Prostate gland (tissue), 2 donors: ENCODE results near the gene EPS8L3. TPM values are rescaled to one million over a fixed set of nuclear protein-coding genes. Genes with fewer than 3 reads are reported as not detected.

Experiments
- DNase-seq: peaks from one replicate; pipeline ENCODE4 v3.0.0-alpha.2; 2019; ENCODE audit warnings: low spot score
- H3K27ac ChIP-seq, 2 donors: fragments of 200-600 bp; sonication (generic); 2 replicates each; pipeline ENCODE4 v1.5.1; 2017 to 2019
- H3K27me3 ChIP-seq: fragments of 200-600 bp; sonication (generic); replicated peaks from 2 replicates; pipeline ENCODE4 v1.5.1; 2019; ENCODE audit not compliant: insufficient read depth
- H3K36me3 ChIP-seq, 2 donors: fragments of 200-600 bp; sonication (generic); 1 replicate in 1 of 2; 2 replicates in 1 of 2; pipeline versions ENCODE4 v1.5.1 to v1.8.1; 2017 to 2019
- H3K4me1 ChIP-seq: fragments of 200-600 bp; sonication (generic); replicated peaks from 2 replicates; pipeline ENCODE4 v1.5.1; 2019
- H3K4me3 ChIP-seq, 2 donors: fragments of 200-600 bp; sonication (generic); 2 replicates each; pipeline ENCODE4 v1.5.1; 2017 to 2019
- H3K9me3 ChIP-seq: fragments of 200-600 bp; sonication (generic); 2 replicates; pipeline ENCODE4 v1.5.1; 2017
- CTCF ChIP-seq, 4 experiments: fragments of 200-600 bp in 2 of 4; fragments of 450-650 bp in 2 of 4; sonication (generic) in 2 of 4; IDR thresholded peaks; 1 replicate in 3 of 4; 2 replicates in 1 of 4; pipeline ENCODE4 v1.5.1; 2016 to 2019; ENCODE audit warnings: antibody characterized with exemption in 4 of 4, mild to moderate bottlenecking in 2 of 4, moderate library complexity in 2 of 4
- POLR2A ChIP-seq: fragments of 450-650 bp; IDR thresholded peaks from one replicate; pipeline ENCODE4 v1.6.1; 2016; ENCODE audit warnings: antibody characterized with exemption, mild to moderate bottlenecking
- POLR2AphosphoS5 ChIP-seq: sonication (generic); formaldehyde crosslinking; IDR thresholded peaks from one replicate; pipeline ENCODE4 v1.6.1; 2017; ENCODE audit warnings: antibody characterized with exemption
- WGBS: methylation state at CpG from one replicate; pipeline ENCODE4 v1.1.5; 2018; 5-methylcytosine and 5-hydroxymethylcytosine counted together
- intact Hi-C: fragments of 100-400 bp; cut with DNase I; formaldehyde crosslinking; loops from one replicate; pipeline ENCODE4 v1.14.2; 2022
- total RNA-seq, 2 donors: library from RNA; depleted of rRNA; stranded (reverse); fragments of >200 nt; gene quantifications; one replicate each; pipeline ENCODE4 v1.1.0, GENCODE V29; 2016

EPS8L3 gene
- total RNA-seq, 2 donors from 2014 or later, result 0.34 TPM; not detected in 1

- no peaks in the 10 kb centered on the region for H3K36me3 ChIP-seq
- WGBS, result 81% methylated on average over 9 of the region's 9 CpGs
- H3K4me1 ChIP-seq, result no peaks in the 10 kb centered on the region
- H3K9me3 ChIP-seq, result no peaks in the 10 kb centered on the region
- TF ChIP-seq POLR2AphosphoS5, result no peak
- TF ChIP-seq CTCF (IDR thresholded peaks at IDR 0.05), result no peak
- no peak for TF ChIP-seq POLR2A
- intact Hi-C loops, result loop anchor here (5.0 kb wide), 1 partner anchor 193 kb away; the partner anchor contains the start of gene AHCYL1
- no peak for DNase-seq
- no peak overlapping the region for H3K4me3 ChIP-seq
- H3K27me3 ChIP-seq, result no peaks in the 10 kb centered on the region
- H3K27ac ChIP-seq, result no peak overlapping the region
Observed at GRCh38 chr1:109789551-109790180, 25.9 kb upstream of the EPS8L3 start.

- Histone ChIP-seq H3K27ac (no peak overlapping the region), H3K4me1 (no peaks in the 10 kb centered on the region), H3K36me3 (no peaks in the 10 kb centered on the region), H3K27me3 (no peaks in the 10 kb centered on the region), H3K9me3 (no peaks in the 10 kb centered on the region), H3K4me3 (no peak overlapping the region)
- 83% methylated on average over 9 of the region's 9 CpGs for WGBS
- DNase-seq, result no peak
- intact Hi-C loops, result no loop called here
- TF ChIP-seq CTCF (IDR thresholded peaks at IDR 0.05) (no peak), POLR2AphosphoS5 (no peak), POLR2A (no peak)
Observed at GRCh38 chr1:109788695-109789521, 25.2 kb upstream of the EPS8L3 start.

- no peak overlapping the region for H3K27ac ChIP-seq
- H3K4me1 ChIP-seq, result peaks cover 8% of the 10 kb centered on the region
- 92% methylated on average over 19 of the region's 19 CpGs for whole genome bisulfite sequencing
Observed at GRCh38 chr1:109787845-109788601, 24.3 kb upstream of the EPS8L3 start.

GRCh38 chr1:109787211-109787844 lies 23.6 kb upstream of the EPS8L3 start:
- no peak for DNase-seq
- Histone ChIP-seq H3K36me3 (no peaks in the 10 kb centered on the region), H3K27ac (no peak overlapping the region), H3K4me3 (no peak overlapping the region), H3K27me3 (no peaks in the 10 kb centered on the region), H3K9me3 (no peaks in the 10 kb centered on the region), H3K4me1 (peaks cover 10% of the 10 kb centered on the region)
- intact Hi-C loops, result no loop called here
- WGBS, result 89% methylated on average over 9 of the region's 9 CpGs
- TF ChIP-seq CTCF (IDR thresholded peaks at IDR 0.05), result no peak
- TF ChIP-seq POLR2AphosphoS5, result no peak
- TF ChIP-seq POLR2A, result no peak

More at GRCh38 chr1:109787845-109788601, 24.3 kb upstream of the EPS8L3 start:
- H3K27me3 ChIP-seq, result no peaks in the 10 kb centered on the region
- DNase-seq, result no peak
- no peak overlapping the region for H3K4me3 ChIP-seq
- intact Hi-C loops, result no loop called here
- TF ChIP-seq POLR2AphosphoS5, result no peak
- TF ChIP-seq POLR2A, result no peak
- no peak for TF ChIP-seq CTCF (IDR thresholded peaks at IDR 0.05)
- H3K36me3 ChIP-seq, result no peaks in the 10 kb centered on the region
- no peaks in the 10 kb centered on the region for H3K9me3 ChIP-seq
